KMS-11 (cell line): ENCODE data around the gene TSPAN31.

Source experiments
- H2AFZ ChIP-seq: fragments of 200-600 bp; sonication (generic); 2 replicates; pipeline ENCODE4 v1.6.1; 2016; ENCODE audit warnings: antibody characterized with exemption, mixed run types, low read depth
- H3K27ac ChIP-seq: fragments of 200-600 bp; sonication (generic); 2 replicates; pipeline ENCODE4 v1.6.1; 2016; ENCODE audit warnings: mild to moderate bottlenecking, mixed run types
- H3K27me3 ChIP-seq: fragments of 200-600 bp; sonication (generic); 2 replicates; pipeline ENCODE4 v1.6.1; 2017; ENCODE audit warnings: mild to moderate bottlenecking, low read depth, mixed run types, moderate library complexity; ENCODE audit not compliant: insufficient read depth
- H3K36me3 ChIP-seq: fragments of 200-600 bp; sonication (generic); 2 replicates; pipeline ENCODE4 v1.6.1; 2017; ENCODE audit warnings: mild to moderate bottlenecking, mixed run types; ENCODE audit not compliant: insufficient read depth
- H3K4me1 ChIP-seq: fragments of 200-600 bp; sonication (generic); 2 replicates; pipeline ENCODE4 v1.6.1; 2016; ENCODE audit warnings: mild to moderate bottlenecking, low read depth, mixed run types; ENCODE audit not compliant: poor library complexity, severe bottlenecking
- H3K4me2 ChIP-seq: fragments of 200-600 bp; sonication (generic); 2 replicates; pipeline ENCODE4 v1.7.0; 2016; ENCODE audit warnings: mild to moderate bottlenecking, mixed run types
- H3K4me3 ChIP-seq: fragments of 200-600 bp; sonication (generic); IDR thresholded peaks from 2 replicates; pipeline ENCODE4 v1.6.1; 2017; ENCODE audit warnings: low read depth, low read length, mixed read lengths; ENCODE audit not compliant: insufficient read depth
- H3K79me2 ChIP-seq: fragments of 200-600 bp; sonication (generic); 2 replicates; pipeline ENCODE4 v1.6.1; 2016; ENCODE audit warnings: low read depth, mixed run types; ENCODE audit not compliant: insufficient read depth
- H3K9ac ChIP-seq: fragments of 200-600 bp; sonication (generic); 2 replicates; pipeline ENCODE4 v1.6.1; 2016; ENCODE audit warnings: mild to moderate bottlenecking, mixed run types
- H4K20me1 ChIP-seq: fragments of 200-600 bp; sonication (generic); 2 replicates; pipeline ENCODE4 v1.6.1; 2016; ENCODE audit warnings: mild to moderate bottlenecking, mixed run types; ENCODE audit not compliant: insufficient read depth
- TF ChIP-seq, protein P1 (sequence below): fragments of 200-600 bp; sonication (generic); conservative IDR thresholded peaks from 2 replicates; pipeline ENCODE4 v1.6.1; 2017; ENCODE audit warnings: low read depth, mild to moderate bottlenecking, antibody characterized with exemption, low read length, moderate library complexity, mixed read lengths

The TSPAN31 gene

GRCh38 chr12:57753756-57754337, 9.0 kb downstream of the TSPAN31 start:
- Histone ChIP-seq H2AFZ (peak overlapping the region; percentile 38; the same call in 1 of the 2 replicates), H3K9ac (no peak overlapping the region), H3K27ac (no peak overlapping the region), H3K4me3 (no peak overlapping the region), H3K4me2 (peak overlapping the region; percentile 80), H3K36me3 (peaks cover 17% of the 10 kb centered on the region; the same call in 1 of the 2 replicates), H3K27me3 (no peaks in the 10 kb centered on the region), H4K20me1 (no peaks in the 10 kb centered on the region), H3K79me2 (peaks cover 36% of the 10 kb centered on the region), H3K4me1 (peaks cover 42% of the 10 kb centered on the region)
- TF ChIP-seq, protein P1, sequence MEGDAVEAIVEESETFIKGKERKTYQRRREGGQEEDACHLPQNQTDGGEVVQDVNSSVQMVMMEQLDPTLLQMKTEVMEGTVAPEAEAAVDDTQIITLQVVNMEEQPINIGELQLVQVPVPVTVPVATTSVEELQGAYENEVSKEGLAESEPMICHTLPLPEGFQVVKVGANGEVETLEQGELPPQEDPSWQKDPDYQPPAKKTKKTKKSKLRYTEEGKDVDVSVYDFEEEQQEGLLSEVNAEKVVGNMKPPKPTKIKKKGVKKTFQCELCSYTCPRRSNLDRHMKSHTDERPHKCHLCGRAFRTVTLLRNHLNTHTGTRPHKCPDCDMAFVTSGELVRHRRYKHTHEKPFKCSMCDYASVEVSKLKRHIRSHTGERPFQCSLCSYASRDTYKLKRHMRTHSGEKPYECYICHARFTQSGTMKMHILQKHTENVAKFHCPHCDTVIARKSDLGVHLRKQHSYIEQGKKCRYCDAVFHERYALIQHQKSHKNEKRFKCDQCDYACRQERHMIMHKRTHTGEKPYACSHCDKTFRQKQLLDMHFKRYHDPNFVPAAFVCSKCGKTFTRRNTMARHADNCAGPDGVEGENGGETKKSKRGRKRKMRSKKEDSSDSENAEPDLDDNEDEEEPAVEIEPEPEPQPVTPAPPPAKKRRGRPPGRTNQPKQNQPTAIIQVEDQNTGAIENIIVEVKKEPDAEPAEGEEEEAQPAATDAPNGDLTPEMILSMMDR: no peak

- Histone ChIP-seq H4K20me1 (no peaks in the 10 kb centered on the region), H3K27me3 (no peaks in the 10 kb centered on the region), H3K36me3 (peaks cover 10% of the 10 kb centered on the region; the same call in 1 of the 2 replicates), H2AFZ (peak within 1 kb of the TSS; percentile 38; the same call in 1 of the 2 replicates), H3K9ac (peak within 1 kb of the TSS; percentile 8; the same call in 1 of the 2 replicates), H3K4me1 (peaks cover 42% of the 10 kb centered on the region), H3K4me3 (peak within 1 kb of the TSS; percentile 43), H3K79me2 (peaks cover 29% of the 10 kb centered on the region), H3K27ac (no peak within 1 kb of the TSS), H3K4me2 (peak within 1 kb of the TSS; percentile 93)
- TF ChIP-seq, protein P1: no peak
Observed at GRCh38 chr12:57754411-57755193, 9.8 kb downstream of the TSPAN31 start, which contains the start of gene MARCHF9. MARCHF9 (plus strand) TSS chr12:57755103; CDS start chr12:57755529, 426 bp downstream.

DNA sequence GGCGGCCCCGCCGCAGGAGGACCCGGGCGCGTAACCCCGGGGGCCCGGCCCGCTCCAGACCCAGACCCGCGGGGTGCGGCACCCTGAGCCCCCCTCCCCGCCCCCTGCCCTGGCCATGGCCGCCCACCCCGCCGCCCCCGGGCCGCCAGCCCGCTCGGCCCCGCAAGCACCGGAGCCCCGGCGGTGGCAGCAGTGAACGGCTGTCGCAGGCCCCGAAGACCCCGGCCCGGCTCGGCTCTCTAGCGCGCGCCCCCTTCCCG, 10.3 kb downstream of the TSPAN31 start:
- Histone ChIP-seq H3K9ac (no peak overlapping the region), H3K27me3 (no peaks in the 10 kb centered on the region), H3K4me1 (peaks cover 42% of the 10 kb centered on the region), H4K20me1 (no peaks in the 10 kb centered on the region), H3K4me3 (no peak overlapping the region), H3K36me3 (peaks cover 9% of the 10 kb centered on the region; the same call in 1 of the 2 replicates), H3K79me2 (peaks cover 25% of the 10 kb centered on the region), H3K4me2 (no peak overlapping the region), H3K27ac (no peak overlapping the region), H2AFZ (no peak overlapping the region)
- TF ChIP-seq, protein P1: no peak

DNA sequence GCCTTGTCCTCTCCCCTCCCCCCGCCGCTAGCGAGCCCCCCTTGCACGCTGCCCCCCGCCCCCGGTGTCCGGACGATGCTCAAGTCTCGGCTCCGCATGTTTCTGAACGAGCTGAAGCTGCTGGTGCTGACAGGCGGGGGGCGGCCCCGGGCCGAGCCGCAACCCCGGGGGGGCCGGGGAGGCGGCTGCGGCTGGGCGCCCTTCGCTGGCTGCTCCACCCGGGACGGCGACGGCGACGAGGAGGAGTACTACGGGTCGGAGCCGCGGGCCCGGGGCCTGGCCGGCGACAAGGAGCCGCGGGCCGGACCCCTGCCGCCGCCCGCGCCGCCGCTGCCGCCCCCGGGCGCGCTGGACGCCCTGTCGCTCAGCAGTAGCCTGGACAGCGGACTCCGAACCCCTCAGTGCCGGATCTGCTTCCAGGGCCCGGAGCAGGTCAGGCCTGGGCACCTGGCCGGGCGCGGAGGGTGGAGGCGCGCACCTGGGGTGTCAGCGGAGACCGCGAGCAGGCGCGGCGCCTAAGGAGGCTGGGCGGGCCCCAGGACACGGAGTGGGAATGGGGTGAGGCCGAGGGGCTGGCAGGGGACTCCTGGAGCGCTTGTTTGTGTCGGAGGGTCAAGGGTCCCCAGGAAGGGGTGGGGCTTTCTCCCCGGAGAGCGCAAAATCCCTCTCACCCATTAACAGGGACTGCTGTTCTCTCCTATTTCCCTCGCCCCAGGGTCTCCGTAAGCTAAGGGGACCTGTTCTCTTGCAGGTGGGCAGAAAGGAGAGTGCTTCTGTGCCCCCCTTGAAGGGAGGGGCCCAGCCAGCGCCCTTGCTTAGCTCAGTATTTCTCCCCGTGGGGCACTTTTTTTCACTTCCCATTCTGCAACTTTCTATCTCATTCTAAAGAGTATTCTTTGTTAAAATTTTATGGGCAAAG, 10.9 kb downstream of the TSPAN31 start:
- Histone ChIP-seq H3K79me2 (peaks cover 19% of the 10 kb centered on the region), H3K27ac (no peak overlapping the region), H3K4me2 (peak overlapping the region; percentile 93), H3K36me3 (peaks cover 3% of the 10 kb centered on the region; the same call in 1 of the 2 replicates), H3K9ac (peak overlapping the region; percentile 8; the same call in 1 of the 2 replicates), H3K4me1 (peaks cover 36% of the 10 kb centered on the region), H3K27me3 (no peaks in the 10 kb centered on the region), H3K4me3 (peak overlapping the region; percentile 43), H2AFZ (peak overlapping the region; percentile 21; the same call in 1 of the 2 replicates), H4K20me1 (no peaks in the 10 kb centered on the region)
- TF ChIP-seq, protein P1: no peak
